SK-N-SH treated with all-trans-retinoic acid at 6 μM for 48 hours (cell line): ENCODE data around the gene SMARCD3.

Source experiments
- ATAC-seq: fragments of 200-7000 bp; cut with Tn5 transposase; 3 replicates; pipeline ENCODE4 v1.9.1; 2020; ENCODE audit warnings: mild to moderate bottlenecking, moderate library complexity
- ARNTL ChIP-seq: fragments of 450-650 bp; formaldehyde crosslinking; IDR thresholded peaks from 2 replicates; pipeline ENCODE4 v1.5.0; 2020; ENCODE audit warnings: low read depth, mild to moderate bottlenecking, moderate library complexity, borderline replicate concordance
- BACH2 ChIP-seq: fragments of 250-450 bp; sonication (Bioruptor Pico); IDR thresholded peaks from 2 replicates; pipeline ENCODE4 v1.9.0; 2021; ENCODE audit warnings: mild to moderate bottlenecking, borderline replicate concordance
- CSDC2 ChIP-seq: fragments of 250-450 bp; sonication (Bioruptor Pico); IDR thresholded peaks from 2 replicates; pipeline ENCODE4 v1.5.0; 2020; ENCODE audit warnings: mild to moderate bottlenecking, moderate library complexity
- ESRRG ChIP-seq: fragments of 250-450 bp; sonication (Bioruptor Pico); IDR thresholded peaks from 2 replicates; pipeline ENCODE4 v1.6.1; 2021; ENCODE audit warnings: mild to moderate bottlenecking
- GLIS3 ChIP-seq: fragments of 250-450 bp; sonication (Bioruptor Pico); IDR thresholded peaks from 2 replicates; pipeline ENCODE4 v1.5.0; 2020; ENCODE audit warnings: mild to moderate bottlenecking, moderate library complexity
- ISL1 ChIP-seq: fragments of 250-450 bp; sonication (Bioruptor Pico); IDR thresholded peaks from 2 replicates; pipeline ENCODE4 v2.1.2; 2022; ENCODE audit warnings: mild to moderate bottlenecking, moderate library complexity
- RARB ChIP-seq: fragments of 250-450 bp; sonication (Bioruptor Pico); IDR thresholded peaks from 2 replicates; pipeline ENCODE4 v1.8.0; 2021; ENCODE audit warnings: mild to moderate bottlenecking, moderate library complexity
- SNAI2 ChIP-seq: fragments of 250-450 bp; sonication (Bioruptor Pico); IDR thresholded peaks from 2 replicates; pipeline ENCODE4 v1.5.0; 2020; ENCODE audit warnings: mild to moderate bottlenecking, moderate library complexity
- TCF4 ChIP-seq: fragments of 250-450 bp; sonication (Bioruptor Pico); IDR thresholded peaks from 2 replicates; pipeline ENCODE4 v1.8.0; 2021; ENCODE audit warnings: mild to moderate bottlenecking, moderate library complexity, borderline replicate concordance
- ZC3H10 ChIP-seq: fragments of 250-450 bp; sonication (Bioruptor Pico); IDR thresholded peaks from 2 replicates; pipeline ENCODE4 v1.5.1; 2021; ENCODE audit warnings: mild to moderate bottlenecking, moderate library complexity
- ZFP3 ChIP-seq: fragments of 250-450 bp; sonication (Bioruptor Pico); IDR thresholded peaks from 2 replicates; pipeline ENCODE4 v1.5.0; 2020; ENCODE audit warnings: mild to moderate bottlenecking, moderate library complexity
- ZNF565 ChIP-seq: fragments of 450-650 bp; formaldehyde crosslinking; conservative IDR thresholded peaks from 2 replicates; pipeline ENCODE4 v1.5.0; 2020; ENCODE audit warnings: low read depth, mild to moderate bottlenecking, moderate library complexity
- ZNF8 ChIP-seq: fragments of 450-650 bp; formaldehyde crosslinking; IDR thresholded peaks from 2 replicates; pipeline ENCODE4 v1.5.0; 2020; ENCODE audit warnings: mild to moderate bottlenecking, moderate library complexity
- TF ChIP-seq, protein P1 (sequence below): fragments of 250-450 bp; sonication (Bioruptor Pico); IDR thresholded peaks from 2 replicates; pipeline ENCODE4 v1.5.1; 2020; ENCODE audit warnings: low read depth, mild to moderate bottlenecking, moderate library complexity
- TF ChIP-seq, protein P2 (sequence below): fragments of 250-450 bp; sonication (Bioruptor Pico); IDR thresholded peaks from 2 replicates; pipeline ENCODE4 v1.8.0; 2021; ENCODE audit warnings: low read depth, mild to moderate bottlenecking, moderate library complexity, borderline replicate concordance
- TF ChIP-seq, protein P3 (sequence below): fragments of 250-450 bp; sonication (Bioruptor Pico); IDR thresholded peaks from 2 replicates; pipeline ENCODE4 v1.5.0; 2020; ENCODE audit warnings: mild to moderate bottlenecking, moderate library complexity
- TF ChIP-seq, protein P4 (sequence below): fragments of 250-450 bp; sonication (Bioruptor Pico); IDR thresholded peaks from 2 replicates; pipeline ENCODE4 v1.8.0; 2020; ENCODE audit warnings: mild to moderate bottlenecking, moderate library complexity, borderline replicate concordance
- TF ChIP-seq, protein P5 (sequence below): fragments of 250-450 bp; sonication (Bioruptor Pico); IDR thresholded peaks from 2 replicates; pipeline ENCODE4 v1.5.1; 2021; ENCODE audit warnings: mild to moderate bottlenecking, moderate library complexity

Gene SMARCD3

DNA sequence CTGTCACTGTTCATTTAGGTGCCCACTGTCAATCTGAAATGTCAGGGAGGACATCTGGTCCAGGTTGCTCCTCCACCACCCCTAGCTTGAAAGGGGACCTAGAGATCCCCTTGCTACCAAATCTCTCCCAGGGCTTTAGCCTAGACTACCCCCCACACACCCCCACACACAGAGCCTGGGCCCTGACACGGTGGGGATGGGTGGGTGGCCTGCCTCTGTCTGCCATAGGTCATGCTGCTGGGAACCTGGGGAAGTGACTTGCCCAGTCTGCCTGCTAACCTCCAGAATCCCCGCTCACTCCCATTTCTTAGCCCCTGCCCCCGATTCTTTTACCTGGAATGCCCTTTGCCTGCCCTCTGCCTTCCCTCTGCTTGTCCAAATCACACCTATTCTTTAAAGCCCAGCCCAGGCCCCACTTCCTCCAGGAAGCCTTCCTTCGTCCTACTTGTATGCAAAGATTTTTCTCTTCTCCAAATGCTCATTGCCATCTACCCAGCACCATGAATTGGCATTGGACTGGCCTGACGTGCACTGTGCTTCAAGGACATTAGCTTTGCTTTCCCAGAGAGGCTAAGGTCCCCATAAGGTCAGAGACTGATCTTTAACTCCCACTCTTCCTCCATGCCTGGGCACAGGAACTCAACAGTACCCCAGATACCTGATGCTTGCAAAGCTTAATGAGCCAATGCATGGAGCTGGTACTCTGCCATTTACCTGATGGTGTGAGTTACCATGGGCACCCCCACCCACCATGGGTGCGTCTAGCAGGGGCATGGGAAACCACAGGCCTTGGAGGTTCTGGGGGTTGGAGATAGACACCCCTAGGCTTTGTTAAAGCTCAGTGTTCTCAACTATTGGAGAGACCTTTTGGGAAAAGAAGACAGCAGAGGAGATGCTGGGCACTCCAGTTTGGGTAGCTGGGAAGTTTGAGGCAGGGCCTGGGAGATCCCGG, 2.0 kb upstream of the SMARCD3 start:
- no peak for ATAC-seq
- TF ChIP-seq ZFP3 (CRISPR knock-in tag) (no peak), RARB (CRISPR knock-in tag) (no peak), BACH2 (CRISPR knock-in tag) (no peak), CSDC2 (CRISPR knock-in tag) (no peak)
- TF ChIP-seq, protein P1, sequence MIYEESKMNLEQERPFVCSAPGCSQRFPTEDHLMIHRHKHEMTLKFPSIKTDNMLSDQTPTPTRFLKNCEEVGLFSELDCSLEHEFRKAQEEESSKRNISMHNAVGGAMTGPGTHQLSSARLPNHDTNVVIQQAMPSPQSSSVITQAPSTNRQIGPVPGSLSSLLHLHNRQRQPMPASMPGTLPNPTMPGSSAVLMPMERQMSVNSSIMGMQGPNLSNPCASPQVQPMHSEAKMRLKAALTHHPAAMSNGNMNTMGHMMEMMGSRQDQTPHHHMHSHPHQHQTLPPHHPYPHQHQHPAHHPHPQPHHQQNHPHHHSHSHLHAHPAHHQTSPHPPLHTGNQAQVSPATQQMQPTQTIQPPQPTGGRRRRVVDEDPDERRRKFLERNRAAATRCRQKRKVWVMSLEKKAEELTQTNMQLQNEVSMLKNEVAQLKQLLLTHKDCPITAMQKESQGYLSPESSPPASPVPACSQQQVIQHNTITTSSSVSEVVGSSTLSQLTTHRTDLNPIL (CRISPR knock-in tag): no peak
- TF ChIP-seq, all 23 proteins: peak for 0

DNA sequence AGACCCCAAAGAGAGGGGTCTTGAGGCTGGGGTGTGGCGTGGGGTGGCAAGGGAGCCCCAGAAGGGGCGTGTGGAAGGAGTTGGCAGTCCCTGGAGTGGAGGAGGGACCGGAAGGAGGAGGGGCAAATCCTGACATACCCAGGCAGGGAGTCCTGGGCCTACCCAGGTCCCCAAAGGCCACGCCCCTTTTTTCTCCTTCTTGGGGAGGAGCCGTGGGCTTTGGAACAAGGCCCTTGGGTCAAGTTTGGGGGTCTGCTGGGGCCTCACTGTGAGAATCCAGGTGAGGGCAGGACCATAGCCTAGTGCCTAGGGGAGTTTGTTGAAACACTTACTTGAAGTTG, 1.2 kb upstream of the SMARCD3 start:
- TF ChIP-seq ZNF565 (CRISPR knock-in tag) (no peak), ZNF8 (no peak), ESRRG (CRISPR knock-in tag) (no peak), TCF4 (no peak), ZC3H10 (CRISPR knock-in tag) (no peak), CSDC2 (CRISPR knock-in tag) (no peak), ZFP3 (CRISPR knock-in tag) (no peak)
- TF ChIP-seq, protein P2, sequence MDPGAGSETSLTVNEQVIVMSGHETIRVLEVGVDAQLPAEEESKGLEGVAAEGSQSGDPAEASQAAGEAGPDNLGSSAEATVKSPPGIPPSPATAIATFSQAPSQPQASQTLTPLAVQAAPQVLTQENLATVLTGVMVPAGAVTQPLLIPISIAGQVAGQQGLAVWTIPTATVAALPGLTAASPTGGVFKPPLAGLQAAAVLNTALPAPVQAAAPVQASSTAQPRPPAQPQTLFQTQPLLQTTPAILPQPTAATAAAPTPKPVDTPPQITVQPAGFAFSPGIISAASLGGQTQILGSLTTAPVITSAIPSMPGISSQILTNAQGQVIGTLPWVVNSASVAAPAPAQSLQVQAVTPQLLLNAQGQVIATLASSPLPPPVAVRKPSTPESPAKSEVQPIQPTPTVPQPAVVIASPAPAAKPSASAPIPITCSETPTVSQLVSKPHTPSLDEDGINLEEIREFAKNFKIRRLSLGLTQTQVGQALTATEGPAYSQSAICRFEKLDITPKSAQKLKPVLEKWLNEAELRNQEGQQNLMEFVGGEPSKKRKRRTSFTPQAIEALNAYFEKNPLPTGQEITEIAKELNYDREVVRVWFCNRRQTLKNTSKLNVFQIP (CRISPR knock-in tag): no peak
- TF ChIP-seq, protein P3, sequence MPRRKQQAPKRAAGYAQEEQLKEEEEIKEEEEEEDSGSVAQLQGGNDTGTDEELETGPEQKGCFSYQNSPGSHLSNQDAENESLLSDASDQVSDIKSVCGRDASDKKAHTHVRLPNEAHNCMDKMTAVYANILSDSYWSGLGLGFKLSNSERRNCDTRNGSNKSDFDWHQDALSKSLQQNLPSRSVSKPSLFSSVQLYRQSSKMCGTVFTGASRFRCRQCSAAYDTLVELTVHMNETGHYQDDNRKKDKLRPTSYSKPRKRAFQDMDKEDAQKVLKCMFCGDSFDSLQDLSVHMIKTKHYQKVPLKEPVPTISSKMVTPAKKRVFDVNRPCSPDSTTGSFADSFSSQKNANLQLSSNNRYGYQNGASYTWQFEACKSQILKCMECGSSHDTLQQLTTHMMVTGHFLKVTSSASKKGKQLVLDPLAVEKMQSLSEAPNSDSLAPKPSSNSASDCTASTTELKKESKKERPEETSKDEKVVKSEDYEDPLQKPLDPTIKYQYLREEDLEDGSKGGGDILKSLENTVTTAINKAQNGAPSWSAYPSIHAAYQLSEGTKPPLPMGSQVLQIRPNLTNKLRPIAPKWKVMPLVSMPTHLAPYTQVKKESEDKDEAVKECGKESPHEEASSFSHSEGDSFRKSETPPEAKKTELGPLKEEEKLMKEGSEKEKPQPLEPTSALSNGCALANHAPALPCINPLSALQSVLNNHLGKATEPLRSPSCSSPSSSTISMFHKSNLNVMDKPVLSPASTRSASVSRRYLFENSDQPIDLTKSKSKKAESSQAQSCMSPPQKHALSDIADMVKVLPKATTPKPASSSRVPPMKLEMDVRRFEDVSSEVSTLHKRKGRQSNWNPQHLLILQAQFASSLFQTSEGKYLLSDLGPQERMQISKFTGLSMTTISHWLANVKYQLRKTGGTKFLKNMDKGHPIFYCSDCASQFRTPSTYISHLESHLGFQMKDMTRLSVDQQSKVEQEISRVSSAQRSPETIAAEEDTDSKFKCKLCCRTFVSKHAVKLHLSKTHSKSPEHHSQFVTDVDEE (CRISPR knock-in tag): no peak
- TF ChIP-seq, protein P4, sequence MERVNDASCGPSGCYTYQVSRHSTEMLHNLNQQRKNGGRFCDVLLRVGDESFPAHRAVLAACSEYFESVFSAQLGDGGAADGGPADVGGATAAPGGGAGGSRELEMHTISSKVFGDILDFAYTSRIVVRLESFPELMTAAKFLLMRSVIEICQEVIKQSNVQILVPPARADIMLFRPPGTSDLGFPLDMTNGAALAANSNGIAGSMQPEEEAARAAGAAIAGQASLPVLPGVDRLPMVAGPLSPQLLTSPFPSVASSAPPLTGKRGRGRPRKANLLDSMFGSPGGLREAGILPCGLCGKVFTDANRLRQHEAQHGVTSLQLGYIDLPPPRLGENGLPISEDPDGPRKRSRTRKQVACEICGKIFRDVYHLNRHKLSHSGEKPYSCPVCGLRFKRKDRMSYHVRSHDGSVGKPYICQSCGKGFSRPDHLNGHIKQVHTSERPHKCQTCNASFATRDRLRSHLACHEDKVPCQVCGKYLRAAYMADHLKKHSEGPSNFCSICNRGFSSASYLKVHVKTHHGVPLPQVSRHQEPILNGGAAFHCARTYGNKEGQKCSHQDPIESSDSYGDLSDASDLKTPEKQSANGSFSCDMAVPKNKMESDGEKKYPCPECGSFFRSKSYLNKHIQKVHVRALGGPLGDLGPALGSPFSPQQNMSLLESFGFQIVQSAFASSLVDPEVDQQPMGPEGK (CRISPR knock-in tag): no peak
- ATAC-seq: no peak

DNA sequence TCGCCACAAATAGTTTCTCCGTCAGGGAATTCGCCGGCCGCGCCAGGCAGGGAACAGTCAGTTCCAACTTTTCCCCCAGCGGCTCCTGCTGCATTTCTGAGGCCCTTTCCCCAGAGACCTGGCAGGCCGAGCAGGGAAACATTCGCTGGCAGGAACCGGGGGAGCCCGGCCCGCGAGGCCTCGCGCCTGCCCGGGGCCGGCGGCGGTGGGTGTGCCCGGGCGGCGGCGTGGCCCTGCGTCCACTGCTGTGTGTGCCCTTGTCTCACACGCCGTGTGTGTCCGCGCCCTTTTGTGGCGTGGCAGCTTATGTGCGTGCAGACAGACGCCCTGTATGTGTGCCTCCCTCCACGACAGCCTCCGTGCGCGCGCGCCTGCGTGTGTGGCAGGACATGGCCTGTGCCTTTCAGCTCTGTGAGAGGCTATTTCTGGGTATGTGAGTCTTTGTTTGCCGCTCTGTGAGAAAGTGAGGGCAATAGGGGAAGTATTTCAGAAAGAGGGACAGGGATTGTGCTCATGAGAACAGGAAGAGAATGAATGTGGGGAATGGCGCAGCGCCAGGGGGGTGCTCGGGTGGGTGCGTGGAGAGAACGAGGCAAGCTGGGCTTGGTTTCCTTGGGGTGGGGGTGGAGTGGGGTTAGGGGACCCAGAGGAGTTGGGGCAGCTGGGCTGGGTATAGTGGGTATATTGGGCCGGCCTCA, 689 bp upstream of the SMARCD3 start:
- peak; percentile 4 for ATAC-seq
- TF ChIP-seq, protein P1 (CRISPR knock-in tag): no peak
- no peak for TF ChIP-seq ZNF8
- TF ChIP-seq CSDC2 (CRISPR knock-in tag): no peak
- TF ChIP-seq, protein P4 (CRISPR knock-in tag): no peak
- no peak for TF ChIP-seq GLIS3
- TF ChIP-seq, protein P5, sequence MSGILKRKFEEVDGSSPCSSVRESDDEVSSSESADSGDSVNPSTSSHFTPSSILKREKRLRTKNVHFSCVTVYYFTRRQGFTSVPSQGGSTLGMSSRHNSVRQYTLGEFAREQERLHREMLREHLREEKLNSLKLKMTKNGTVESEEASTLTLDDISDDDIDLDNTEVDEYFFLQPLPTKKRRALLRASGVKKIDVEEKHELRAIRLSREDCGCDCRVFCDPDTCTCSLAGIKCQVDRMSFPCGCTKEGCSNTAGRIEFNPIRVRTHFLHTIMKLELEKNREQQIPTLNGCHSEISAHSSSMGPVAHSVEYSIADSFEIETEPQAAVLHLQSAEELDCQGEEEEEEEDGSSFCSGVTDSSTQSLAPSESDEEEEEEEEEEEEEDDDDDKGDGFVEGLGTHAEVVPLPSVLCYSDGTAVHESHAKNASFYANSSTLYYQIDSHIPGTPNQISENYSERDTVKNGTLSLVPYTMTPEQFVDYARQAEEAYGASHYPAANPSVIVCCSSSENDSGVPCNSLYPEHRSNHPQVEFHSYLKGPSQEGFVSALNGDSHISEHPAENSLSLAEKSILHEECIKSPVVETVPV: no peak
- TF ChIP-seq RARB (CRISPR knock-in tag): no peak
- no peak for TF ChIP-seq BACH2 (CRISPR knock-in tag)
- no peak for TF ChIP-seq ISL1 (CRISPR knock-in tag)
- TF ChIP-seq ZNF565 (CRISPR knock-in tag): no peak
- TF ChIP-seq SNAI2 (CRISPR knock-in tag): no peak
- TF ChIP-seq ZC3H10 (CRISPR knock-in tag): no peak
- TF ChIP-seq ZFP3 (CRISPR knock-in tag): no peak
- no peak for TF ChIP-seq ARNTL (CRISPR knock-in tag)
- TF ChIP-seq TCF4: no peak
- TF ChIP-seq, protein P2 (CRISPR knock-in tag): no peak
